Panc1 (cell line): ENCODE results near the gene IL17REL.

Source experiments
- CTCF ChIP-seq: fragments of 450-650 bp; IDR thresholded peaks from 2 replicates; pipeline ENCODE4 v1.5.1; 2017; ENCODE audit warnings: mild to moderate bottlenecking
- POLR2AphosphoS5 ChIP-seq: IDR thresholded peaks from 2 replicates; pipeline ENCODE4 v1.6.1; 2012; ENCODE audit warnings: mild to moderate bottlenecking, low read depth, low read length, moderate library complexity
- REST ChIP-seq, 2 experiments: IDR thresholded peaks; 2 replicates each; pipeline ENCODE4 v1.6.1; 2011 to 2012; ENCODE audit warnings: low read depth in 2 of 2, control low read depth in 1 of 2, low read length in 1 of 2, mild to moderate bottlenecking in 1 of 2, moderate library complexity in 1 of 2; ENCODE audit not compliant: insufficient read depth in 1 of 2
- TCF7L2 ChIP-seq: IDR thresholded peaks from 2 replicates; pipeline ENCODE4 v1.6.1; 2011; ENCODE audit warnings: mild to moderate bottlenecking, low read depth, low read length, inconsistent platforms

GRCh38 chr22:49975543-49976389, 36.8 kb downstream of the IL17REL start:
- TF ChIP-seq CTCF (no peak), TCF7L2 (no peak), POLR2AphosphoS5 (no peak), REST (IDR thresholded peaks at IDR 0.05; ENCODE audit: insufficient read depth in 1 of 2, low read depth in 2 of 2, low read length in 1 of 2) (no peak)
